NCI-H526 (cell line): ENCODE data around the gene HPCAL4.
A peak's percentile ranks its signal among the peaks of the same experiment; 100 is the strongest.

ENCODE experiments used
- DNase-seq, 2 experiments: peaks; one replicate each; lab custom pipeline; 2025; lab: John Stamatoyannopoulos, UW

Gene HPCAL4

GRCh38 chr1:39701049-39701439 lies 9.8 kb upstream of the HPCAL4 start:
- no peak for DNase-seq

GRCh38 chr1:39700348-39700747 lies 9.1 kb upstream of the HPCAL4 start:
- no peak for DNase-seq

DNA sequence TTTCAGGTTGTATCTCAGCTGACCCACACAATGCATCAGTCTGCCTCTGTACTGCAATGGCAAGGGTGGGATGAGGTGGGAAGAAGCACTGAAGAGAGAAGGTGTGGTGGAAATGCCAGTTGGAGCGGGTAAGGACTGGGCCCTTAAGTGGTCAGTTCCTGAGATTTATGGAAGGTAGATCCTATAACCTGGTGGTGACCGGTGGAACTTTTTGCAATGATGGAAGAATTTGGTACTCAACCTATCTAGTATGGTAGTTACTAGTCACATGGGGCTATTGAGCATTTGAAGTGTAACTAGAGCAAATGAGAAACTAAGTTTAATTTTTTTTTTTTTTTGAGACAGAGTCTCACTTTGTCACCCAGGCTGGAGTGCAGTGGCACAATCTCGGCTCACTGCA lies 8.2 kb upstream of the HPCAL4 start:
- no peak for DNase-seq

GRCh38 chr1:39698568-39698967 lies 7.3 kb upstream of the HPCAL4 start:
- DNase-seq, result no peak

DNA sequence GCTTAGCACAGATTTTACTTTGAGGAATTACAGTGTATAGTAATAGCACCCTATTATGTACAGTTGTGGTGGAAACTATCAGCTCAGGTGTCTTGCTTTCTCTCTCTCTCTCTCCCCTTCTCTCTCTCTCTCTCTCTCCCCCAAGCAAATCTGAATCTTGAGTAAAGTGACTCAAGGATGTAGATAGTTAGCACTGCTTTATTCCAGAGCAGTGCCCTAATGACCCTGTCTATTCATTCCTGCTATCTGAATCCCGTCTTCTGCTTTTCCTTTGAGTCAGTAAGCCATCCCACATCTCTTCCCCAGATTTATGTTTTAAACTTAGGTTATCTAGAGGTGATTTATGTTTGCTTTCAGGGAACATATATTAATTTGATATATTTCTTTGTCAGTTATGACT lies 5.2 kb upstream of the HPCAL4 start:
- no peak for DNase-seq

DNA sequence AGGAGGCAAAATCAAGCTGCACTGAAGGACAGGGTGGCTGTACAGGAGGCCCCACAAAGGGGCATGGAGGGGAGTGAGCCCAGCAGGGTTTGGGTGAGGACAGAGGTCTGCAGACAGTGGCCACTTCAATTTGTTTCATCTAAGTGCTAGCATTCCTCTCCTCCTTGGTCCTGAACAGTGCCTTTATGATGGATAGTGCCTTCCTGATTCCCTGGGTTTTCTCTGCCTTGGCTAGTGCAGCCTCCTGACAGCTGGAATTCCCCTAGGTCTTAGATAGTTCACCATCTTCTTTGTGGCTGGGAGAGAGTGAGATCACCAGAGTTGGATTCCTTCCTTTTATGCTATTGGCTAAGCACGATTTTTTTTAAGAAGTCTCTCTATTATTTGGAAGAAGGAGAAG lies 3.8 kb upstream of the HPCAL4 start:
- DNase-seq, result no peak

GRCh38 chr1:39694026-39694425 lies 2.8 kb upstream of the HPCAL4 start:
- DNase-seq, result no peak

DNA sequence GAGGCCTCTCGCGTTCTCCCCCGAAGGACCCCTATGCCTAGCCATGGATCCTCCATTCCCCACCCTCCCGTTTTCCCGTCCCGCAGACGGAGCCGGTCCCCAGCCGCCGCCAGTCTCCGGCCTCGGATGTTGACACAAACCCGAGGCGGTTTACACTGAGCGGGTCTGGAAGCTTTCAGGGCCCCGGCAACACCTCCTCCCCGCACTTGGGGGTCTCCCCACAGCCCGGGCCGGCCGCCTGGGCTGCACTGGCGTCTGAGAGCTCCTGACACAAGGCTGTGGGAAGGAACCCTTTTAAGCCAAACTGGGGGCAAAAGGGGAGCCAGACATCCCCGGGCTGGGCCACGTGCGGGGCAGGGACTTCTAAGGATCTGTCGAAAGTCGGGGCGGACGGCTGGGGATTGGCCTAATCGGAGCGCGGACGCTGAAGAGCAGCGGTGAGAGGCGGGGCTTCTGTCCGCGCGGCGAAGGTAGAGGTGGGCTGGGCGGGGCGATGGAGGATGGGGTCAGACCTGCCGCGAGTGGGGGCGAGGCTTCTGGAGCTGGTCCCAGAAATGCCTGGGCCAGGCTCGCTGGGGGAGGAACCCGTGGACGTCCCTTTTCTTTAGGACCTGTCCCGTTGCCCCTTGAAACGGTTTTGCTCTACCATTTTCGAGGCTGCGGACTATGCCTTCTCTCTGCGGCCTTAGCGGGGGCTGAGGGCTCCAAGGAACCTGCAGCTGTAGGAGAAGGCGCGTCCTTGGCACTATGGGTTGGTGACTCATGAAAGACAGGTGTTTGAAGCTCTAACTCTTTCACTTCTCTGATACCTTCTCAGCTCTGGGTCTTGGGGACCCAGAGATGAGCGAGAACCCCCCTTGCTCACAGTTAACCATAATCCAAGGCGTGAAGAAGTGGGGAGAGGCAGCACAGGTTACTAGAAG lies 1.2 kb upstream of the HPCAL4 start:
- peak in 1 of 2 experiments; percentile 61 for DNase-seq

DNA sequence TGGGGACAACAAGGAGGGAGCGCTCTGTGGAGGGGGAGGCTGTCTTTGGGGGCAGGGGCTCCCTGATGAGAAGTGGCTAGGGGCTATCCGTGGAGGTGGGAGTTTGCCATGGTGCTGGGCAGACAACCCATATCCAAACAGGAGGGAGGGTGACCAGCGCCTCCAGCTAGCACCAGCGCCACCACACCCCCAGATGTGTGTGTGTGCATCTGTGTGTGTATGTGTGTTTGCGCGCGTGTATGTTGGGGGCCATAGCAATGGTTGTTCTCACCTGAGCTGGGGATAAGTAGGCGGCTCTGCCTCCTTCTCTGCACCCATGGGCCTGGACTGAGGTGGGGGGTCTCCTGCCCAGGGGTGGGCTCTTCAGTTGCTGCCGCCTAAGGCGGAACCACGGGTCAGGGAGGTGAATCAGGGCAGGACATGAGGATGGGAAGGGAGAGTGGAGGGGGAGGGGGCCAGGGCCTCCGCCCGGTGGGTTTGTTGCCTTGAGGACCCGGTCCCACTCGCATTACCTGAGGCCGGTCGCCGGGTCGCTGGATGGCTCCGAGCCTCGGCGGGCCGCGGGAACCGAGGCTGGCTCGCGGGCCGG lies 345 bp downstream of the HPCAL4 start:
- no peak for DNase-seq

DNA sequence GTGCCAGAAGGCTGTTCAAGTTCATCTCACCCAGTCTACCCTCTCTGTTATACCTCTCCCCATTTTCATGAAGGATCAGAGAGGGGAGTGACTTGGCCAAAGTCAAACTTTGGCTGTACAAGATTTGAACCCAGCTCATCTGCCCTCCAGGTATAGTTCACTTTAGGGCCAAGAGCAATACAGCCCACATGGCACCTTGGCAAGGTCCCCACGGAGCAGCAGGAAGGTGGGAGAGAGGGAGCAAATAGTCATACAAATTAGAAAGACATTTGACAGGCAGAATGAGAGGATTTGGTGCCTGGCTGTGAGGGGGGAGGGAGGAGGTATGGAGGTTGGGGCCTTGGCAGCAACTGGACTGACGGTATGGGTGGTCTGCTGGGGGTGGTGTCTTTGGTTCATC lies 1.0 kb downstream of the HPCAL4 start:
- DNase-seq, result no peak

DNA sequence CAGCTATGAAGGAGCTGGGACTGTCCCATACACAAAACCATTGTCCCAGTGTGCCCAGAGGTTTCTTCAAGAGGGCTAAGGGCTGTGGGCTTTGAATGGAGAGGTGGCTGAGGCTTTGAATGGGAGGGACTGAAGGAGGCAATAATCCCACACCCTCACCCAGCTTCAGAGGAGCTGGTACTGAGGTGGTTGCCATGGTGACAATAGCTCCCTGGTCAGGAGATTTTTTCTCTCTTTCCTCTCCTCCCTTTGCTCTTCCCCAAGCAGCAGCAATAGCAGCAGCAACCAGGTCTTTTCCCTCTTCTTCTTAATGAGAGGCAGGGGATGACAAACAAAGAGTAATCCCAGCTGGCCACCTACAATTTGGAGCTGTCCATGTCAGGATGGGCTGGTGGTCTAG lies 1.6 kb downstream of the HPCAL4 start:
- DNase-seq, result peak in 1 of 2 experiments; percentile 21

GRCh38 chr1:39689214-39689613 lies 2.0 kb downstream of the HPCAL4 start:
- DNase-seq, result no peak

- DNase-seq, result no peak
Measured at GRCh38 chr1:39688706-39689105, 2.5 kb downstream of the HPCAL4 start.

GRCh38 chr1:39687243-39687642 lies 4.0 kb downstream of the HPCAL4 start:
- DNase-seq, result no peak

GRCh38 chr1:39685071-39685470 lies 6.2 kb downstream of the HPCAL4 start:
- DNase-seq, result no peak

DNA sequence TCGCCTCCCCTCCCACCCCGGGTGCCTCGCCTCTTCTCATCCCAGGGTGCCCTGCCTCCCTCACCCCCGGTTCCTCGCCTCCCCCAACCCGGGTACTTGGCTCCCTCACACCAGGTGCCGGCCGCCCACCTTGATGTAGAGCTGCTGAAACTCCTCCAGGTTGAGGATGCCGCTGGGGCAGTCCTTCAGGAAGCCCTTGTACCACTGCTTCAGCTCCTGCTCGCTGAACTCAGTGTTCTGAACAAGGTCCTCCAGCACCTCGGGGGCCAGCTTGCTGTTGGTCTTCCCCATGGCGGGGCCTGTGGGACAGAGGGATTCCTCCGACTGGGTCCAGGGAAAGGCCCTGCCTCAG lies 6.9 kb downstream of the HPCAL4 start:
- DNase-seq, result no peak

GRCh38 chr1:39683591-39684312 lies 7.5 kb downstream of the HPCAL4 start:
- no peak for DNase-seq

DNA sequence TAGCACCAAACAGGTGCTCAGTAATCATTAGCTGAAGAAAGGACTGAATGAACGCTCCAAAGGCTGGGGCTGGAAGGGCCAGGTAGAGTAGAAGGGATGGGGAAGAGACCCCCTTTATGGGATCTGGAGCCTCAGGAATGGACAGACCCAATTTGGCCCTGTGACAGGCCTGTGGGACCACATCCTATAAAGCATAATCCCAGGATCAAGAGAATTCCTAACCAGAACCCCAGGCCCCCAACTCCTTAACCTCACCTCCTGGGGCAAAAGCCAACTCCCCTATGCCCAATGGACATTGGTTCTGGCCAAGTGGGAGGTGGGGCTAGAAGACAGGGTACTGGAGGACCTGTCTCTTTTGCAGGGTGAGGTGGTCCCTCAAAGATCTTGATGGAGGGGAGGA lies 9.2 kb downstream of the HPCAL4 start:
- no peak for DNase-seq

- no peak for DNase-seq
Measured at GRCh38 chr1:39681294-39681693, 9.9 kb downstream of the HPCAL4 start.

DNA sequence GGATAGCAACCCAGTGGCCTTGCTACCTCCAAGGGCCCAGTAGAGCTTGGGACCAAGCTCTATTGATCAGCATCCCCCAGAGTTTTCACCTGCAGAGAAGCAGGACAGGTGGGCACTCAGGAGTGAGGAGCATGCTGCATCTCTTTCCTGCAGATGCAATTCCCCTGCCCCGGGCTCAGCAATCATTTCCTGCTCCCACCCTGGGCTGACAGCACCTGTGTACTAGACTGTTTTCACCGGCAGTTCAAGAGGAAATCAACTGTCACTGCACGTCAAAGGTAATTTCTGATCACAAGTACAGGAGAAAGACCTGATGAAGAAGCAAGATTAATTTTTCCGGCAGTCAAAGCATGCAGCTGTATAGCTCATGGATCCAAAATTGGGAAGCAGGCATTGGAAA lies 10.5 kb downstream of the HPCAL4 start:
- no peak for DNase-seq

GRCh38 chr1:39679821-39680220 lies 11.4 kb downstream of the HPCAL4 start:
- no peak for DNase-seq

DNA sequence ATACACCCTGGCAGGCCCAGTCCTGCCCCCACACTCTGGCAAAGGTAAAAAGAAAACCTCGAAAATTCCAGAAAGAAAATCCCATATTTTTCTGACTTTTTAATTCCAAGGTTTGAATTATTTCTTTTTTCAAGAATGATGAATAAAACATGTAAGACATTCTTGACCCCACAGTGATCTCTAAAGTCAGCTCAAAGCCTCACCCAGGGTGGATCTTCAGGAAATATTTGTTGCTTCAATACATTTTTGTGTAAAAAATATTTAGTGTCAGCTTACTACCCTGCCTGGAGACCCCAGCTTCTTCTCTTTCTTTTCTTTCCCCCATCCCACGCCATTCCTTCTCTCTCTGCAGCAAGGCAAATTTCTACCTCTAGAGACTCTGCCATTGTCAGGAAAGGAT lies 12.3 kb downstream of the HPCAL4 start:
- DNase-seq, result no peak

DNA sequence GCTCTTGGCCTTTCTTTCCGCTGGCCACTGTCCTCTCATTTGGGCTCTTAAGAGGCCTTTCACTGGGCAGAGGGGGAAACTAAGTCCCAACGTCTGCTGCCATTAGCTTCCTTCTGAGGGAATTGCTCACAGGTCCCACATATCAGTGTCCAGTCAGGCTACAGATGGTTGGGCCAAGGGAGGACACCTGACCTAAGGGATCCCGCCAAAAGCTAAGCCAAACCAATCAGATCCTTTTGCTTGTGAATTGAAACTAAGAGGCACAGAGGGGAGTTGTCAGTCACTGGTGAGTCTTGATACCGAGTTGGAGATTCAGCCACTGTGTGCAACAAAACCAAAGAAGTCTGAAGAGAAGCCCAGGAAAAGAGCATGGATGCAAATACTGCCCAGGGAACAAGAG lies 13.6 kb downstream of the HPCAL4 start:
- no peak for DNase-seq
